Stimulated activated CD8-positive, alpha-beta memory T cell treated with anti-CD3 and anti-CD28 coated beads, Interleukin-7, amount 100 ng/mL, for 24 hours (primary cell): ENCODE data around the gene STN1.

Experiments
- DNase-seq: peaks from one replicate; pipeline ENCODE4 v3.0.0-alpha.2; 2020; ENCODE audit warnings: low read depth

Gene STN1

GRCh38 chr10:103843854-103844570 lies 74.0 kb downstream of the STN1 start:
- DNase-seq: no peak

- no peak for DNase-seq
Observed at GRCh38 chr10:103843045-103843444, 74.9 kb downstream of the STN1 start.

- DNase-seq: no peak
Observed at GRCh38 chr10:103842605-103843004, 75.4 kb downstream of the STN1 start.

- DNase-seq: no peak
Observed at GRCh38 chr10:103841519-103841918, 76.5 kb downstream of the STN1 start.

DNA sequence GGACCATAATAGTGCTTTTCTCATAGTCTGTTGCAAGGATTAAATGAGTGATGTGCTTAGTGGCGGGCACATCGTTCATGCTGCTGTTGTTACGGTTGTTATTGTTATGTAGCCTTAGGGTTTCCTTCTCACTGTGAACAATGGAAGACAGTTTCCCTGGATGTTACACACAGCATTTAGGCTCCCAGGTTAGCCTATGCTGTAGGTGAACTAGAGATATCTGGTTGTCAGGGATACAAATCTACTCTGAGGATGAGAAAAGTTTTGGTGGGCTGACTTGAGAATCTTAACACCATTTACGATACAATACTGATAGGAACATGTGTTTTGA lies 77.3 kb downstream of the STN1 start:
- DNase-seq: no peak

GRCh38 chr10:103839872-103840739 lies 77.9 kb downstream of the STN1 start:
- DNase-seq: no peak

DNA sequence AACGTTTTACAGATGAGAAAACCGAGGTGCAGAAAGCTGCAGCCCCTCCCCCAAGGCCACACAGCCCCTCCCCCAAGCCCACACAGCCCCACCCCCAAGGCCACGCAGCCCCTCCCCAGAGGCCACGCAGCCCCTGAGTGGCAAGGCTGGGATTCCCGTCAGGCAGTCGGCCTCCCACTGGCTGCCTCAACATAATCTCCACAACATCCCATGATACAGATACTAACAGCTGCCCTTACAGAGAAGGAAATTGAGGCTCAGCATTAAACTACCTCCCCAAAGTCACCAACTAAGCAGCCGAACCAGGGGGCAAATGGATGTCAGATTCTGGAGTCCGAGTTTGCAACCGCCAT lies 78.5 kb downstream of the STN1 start:
- no peak for DNase-seq

DNA sequence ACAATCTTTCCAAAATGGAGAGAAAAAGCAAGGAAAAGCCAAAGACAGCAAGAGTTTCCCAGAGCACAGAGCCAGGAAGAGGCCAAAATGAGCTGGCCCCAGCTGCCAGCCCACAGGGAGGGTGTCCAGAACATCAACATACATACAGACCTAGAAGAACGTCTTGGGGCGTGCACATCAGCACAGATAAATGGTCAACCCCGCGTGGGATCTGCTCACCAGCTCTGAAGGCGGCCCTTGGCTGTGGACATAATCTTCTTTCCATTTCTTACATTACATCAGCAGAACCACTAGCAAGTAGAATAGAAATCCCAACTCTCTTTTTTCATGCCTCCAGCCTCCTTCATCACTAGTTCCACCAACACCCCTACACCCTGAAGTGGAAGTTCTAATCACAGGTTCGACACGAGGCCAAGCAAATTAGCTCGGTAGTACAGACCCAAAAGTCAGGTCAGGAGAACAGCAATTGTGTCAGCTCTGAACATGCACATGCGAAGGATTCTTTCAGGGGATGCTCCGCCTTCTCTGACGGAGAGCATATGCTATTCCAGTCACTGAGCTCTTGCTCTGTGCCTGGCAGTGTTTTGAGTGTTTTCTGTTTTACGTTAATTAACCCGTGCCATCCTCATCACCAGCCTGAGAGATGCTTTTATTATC lies 79.0 kb downstream of the STN1 start:
- no peak for DNase-seq

DNA sequence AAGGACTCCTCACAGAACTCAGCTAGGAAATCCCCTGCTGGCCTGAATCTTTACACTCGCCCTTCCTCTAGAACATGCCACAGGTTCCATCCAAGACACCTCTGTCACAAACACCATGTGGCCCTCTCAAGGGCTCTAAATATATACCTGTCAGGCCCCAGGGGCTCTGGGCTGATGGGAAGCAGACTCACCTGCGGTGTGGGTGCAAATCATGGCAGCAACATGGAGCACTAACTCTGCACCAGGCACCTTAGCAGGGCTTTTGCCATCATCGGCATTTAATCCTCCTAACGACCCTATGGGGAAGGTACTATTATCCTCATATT lies 80.0 kb downstream of the STN1 start:
- no peak for DNase-seq

- no peak for DNase-seq
Observed at GRCh38 chr10:103837370-103838069, 80.5 kb downstream of the STN1 start.

DNA sequence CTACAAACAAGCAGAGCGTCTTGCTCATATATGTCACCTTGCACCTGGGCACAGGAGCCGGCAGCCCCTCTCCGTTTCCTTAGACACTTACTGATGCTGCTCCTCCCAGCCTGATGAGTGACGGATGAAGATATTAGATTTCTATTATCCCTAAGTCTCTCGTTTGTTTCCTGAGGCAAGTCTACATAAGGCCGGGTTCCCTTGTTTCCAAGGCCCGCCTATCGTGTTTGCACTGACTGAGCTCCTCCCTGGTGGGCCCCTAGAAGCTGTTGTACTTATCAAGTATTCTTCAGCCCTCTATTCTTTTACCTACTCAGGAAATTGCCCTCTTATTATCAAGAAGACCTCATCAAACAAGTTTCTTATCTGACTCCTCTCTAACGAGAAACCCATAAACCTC lies 81.1 kb downstream of the STN1 start:
- no peak for DNase-seq

- DNase-seq: no peak
Observed at GRCh38 chr10:103836273-103836672, 81.7 kb downstream of the STN1 start.

GRCh38 chr10:103835096-103836050 lies 82.6 kb downstream of the STN1 start:
- no peak for DNase-seq

- DNase-seq: no peak
Observed at GRCh38 chr10:103834436-103835095, 83.4 kb downstream of the STN1 start.

DNA sequence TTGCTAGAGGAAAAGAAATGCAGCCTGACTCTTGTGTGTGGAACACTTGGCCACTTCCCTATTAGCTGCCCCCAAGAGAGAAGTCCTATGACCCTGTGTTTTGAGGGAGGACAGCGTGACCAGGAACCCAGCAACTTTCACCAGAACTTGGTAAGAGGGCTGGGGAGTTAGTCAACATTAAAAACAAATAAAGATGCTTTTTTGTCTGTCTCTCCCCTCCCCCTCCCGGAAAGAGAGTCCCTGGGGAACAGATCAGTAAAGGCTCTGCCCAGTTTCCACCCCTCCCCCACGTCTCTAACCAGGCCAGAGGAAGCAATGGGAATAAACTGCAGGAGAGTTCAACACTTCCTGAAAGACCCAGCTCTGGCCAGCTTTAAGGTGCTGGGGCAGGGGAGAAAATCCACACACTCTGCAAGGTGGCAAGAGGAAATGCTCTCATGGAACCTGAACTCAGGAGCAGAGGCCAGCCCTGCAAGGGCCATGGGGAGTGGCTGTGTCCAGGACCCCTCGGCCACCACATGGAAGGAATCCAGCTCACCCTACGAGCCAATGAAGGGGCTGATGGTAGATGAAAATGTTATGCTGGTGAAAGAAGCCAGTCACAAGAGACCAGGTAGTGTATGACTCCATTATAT lies 84.1 kb downstream of the STN1 start:
- no peak for DNase-seq

DNA sequence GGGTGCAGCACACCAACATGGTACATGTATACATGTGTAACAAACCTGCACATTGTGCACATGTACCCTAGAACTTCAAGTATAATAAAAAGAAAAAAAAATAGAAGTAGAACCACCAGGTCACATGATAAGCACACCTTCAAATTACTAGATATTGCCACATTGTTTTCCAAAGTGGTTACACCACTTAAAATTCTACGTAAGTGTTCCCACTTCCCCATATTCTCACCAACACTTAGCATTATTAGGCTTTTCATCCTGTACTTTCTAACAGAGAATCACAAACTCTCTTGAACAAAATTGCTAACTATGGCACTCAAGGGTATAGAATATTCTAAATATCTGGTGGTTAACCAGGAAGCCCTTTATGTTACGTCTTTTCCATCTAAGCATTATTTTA lies 85.2 kb downstream of the STN1 start:
- DNase-seq: no peak
